ENCODE results near the gene P3H1.
"Not testable (repeated sequence)": the region's sequence is repeated elsewhere in the genome, so short reads cannot be mapped to it uniquely, and the experiment has no call there.

P3H1 gene

DNA sequence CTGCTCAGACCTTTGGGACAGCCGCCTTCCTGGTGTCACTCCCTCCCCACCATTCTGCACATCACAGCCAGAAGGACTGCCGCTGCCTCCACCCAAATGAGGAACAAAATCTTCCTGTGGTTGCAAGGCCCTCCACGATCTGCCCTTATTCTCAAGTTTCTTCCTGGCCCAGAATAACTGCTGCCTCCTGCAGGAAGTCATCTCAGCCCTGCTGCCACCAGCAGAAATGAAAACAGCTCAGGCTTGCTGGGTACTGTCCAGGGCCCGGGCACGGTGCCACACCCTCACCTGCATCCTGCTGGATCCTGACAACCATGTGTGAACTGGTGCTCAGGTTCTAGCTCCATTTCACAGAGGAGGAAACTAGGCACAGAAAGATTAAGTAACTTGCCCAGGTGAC is 29.6 kb downstream of the P3H1 start:
- no peak for ATAC-seq (replicated peaks)
- H3K9me3 Mint-ChIP-seq: no peaks in the 10 kb centered on the region
- peaks cover 0 to 1% of the 10 kb centered on the region in 2 donors for H3K4me1 Mint-ChIP-seq (ENCODE audit: low read depth in 2 of 2)
- DNase-seq: no peak
- no peak overlapping the region for H3K27ac Mint-ChIP-seq
- no peaks in the 10 kb centered on the region for H3K27me3 Mint-ChIP-seq
- peaks cover 6% of the 10 kb centered on the region for H3K36me3 Mint-ChIP-seq (ENCODE audit: insufficient read depth)
- no peak overlapping the region for H3K4me3 Mint-ChIP-seq

DNA sequence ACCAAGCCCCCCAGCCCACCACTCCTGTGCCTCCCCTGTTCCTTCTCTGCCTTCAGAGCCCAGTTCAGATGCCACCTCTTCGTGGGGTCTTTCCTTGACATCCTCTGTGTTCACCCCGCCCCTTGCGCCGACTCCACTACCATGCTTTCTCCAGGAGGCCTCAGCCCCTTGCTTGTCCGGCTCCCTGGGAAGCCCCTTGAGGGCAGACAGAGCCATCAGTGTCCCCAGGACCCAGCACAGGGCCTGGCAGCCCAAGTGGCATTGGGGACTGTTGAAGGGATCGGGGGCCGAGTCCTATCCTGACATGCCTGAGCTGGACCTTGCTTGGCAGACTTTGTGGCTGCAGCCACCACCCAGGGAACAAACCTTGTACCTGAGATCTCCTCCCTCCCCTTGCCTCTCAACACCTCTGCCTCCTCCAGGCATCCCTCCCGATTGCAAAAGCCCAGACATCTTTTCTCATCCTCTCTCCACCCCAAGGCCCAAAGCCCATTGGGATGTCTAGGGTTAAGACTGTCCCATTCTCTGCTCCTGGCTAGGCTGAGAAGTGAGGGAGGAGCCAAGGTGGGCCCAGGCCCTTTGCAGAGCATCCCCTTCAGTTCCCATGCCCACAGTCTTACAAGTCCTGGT is 30.1 kb downstream of the P3H1 start:
- Mint-ChIP-seq H3K36me3 (ENCODE audit: insufficient read depth) (peaks cover 6% of the 10 kb centered on the region), H3K9me3 (no peaks in the 10 kb centered on the region), H3K27ac (no peak overlapping the region), H3K4me3 (no peak overlapping the region), H3K4me1 (ENCODE audit: low read depth in 2 of 2) (peaks cover 0 to 1% of the 10 kb centered on the region in 2 donors), H3K27me3 (no peaks in the 10 kb centered on the region)
- DNase-seq (no peak), ATAC-seq (replicated peaks) (no peak)

GRCh38 chr1:42736152-42736551 is 30.7 kb downstream of the P3H1 start:
- Mint-ChIP-seq H3K27ac (no peak overlapping the region), H3K36me3 (ENCODE audit: insufficient read depth) (peaks cover 6% of the 10 kb centered on the region)
- ATAC-seq (replicated peaks): no peak

DNA sequence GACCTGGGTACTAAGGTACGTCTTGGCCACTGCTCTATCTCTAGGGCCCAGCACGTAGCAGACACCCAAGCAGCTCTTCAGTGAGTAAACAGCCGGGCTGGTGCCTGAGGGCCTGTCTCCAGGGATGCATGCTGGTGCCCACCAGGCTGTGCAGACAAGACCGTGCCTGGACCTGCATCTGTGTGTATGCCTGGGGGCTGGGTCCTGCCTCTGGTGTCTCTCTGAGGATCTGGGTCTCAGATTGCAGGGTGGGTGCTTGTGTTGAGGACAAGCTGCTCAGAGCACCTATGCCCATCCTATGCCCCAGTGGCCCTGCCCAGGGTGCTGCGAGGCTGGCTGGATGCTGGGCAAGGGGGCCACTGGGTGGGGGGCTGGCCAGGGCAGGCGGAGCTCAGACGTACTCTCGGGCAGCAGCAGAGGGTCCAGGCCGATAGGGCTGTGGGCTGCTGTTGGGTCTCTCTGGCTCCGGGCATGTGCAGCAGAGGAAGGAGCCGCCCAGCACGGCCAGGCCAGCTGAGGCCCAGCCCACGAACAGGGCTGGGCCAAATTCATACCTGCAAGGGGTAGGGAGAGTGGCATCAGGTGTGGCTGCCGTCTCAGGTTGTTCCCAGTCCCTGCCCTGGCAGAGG is 31.2 kb downstream of the P3H1 start:
- Mint-ChIP-seq H3K27me3 (no peaks in the 10 kb centered on the region), H3K4me3 (no peak overlapping the region), H3K36me3 (ENCODE audit: insufficient read depth) (peaks cover 6% of the 10 kb centered on the region), H3K4me1 (ENCODE audit: low read depth in 2 of 2) (peaks cover 0 to 1% of the 10 kb centered on the region in 2 donors), H3K9me3 (no peaks in the 10 kb centered on the region), H3K27ac (no peak overlapping the region)
- DNase-seq (no peak), ATAC-seq (replicated peaks) (no peak)

More at GRCh38 chr1:42736152-42736551, 30.7 kb downstream of the P3H1 start:
- Mint-ChIP-seq H3K4me1 (ENCODE audit: low read depth in 2 of 2) (peaks cover 0 to 1% of the 10 kb centered on the region in 2 donors), H3K27me3 (no peaks in the 10 kb centered on the region), H3K9me3 (no peaks in the 10 kb centered on the region), H3K4me3 (no peak overlapping the region)
- DNase-seq: no peak

GRCh38 chr1:42735056-42735455 is 31.8 kb downstream of the P3H1 start:
- DNase-seq (no peak), ATAC-seq (replicated peaks) (no peak)
- peaks cover 6% of the 10 kb centered on the region for H3K36me3 Mint-ChIP-seq (ENCODE audit: insufficient read depth)
- no peaks in the 10 kb centered on the region for H3K27me3 Mint-ChIP-seq
- H3K4me1 Mint-ChIP-seq (ENCODE audit: low read depth in 2 of 2): peaks cover 0 to 1% of the 10 kb centered on the region in 2 donors
- no peak overlapping the region for H3K27ac Mint-ChIP-seq
- H3K9me3 Mint-ChIP-seq: no peaks in the 10 kb centered on the region
- no peak overlapping the region for H3K4me3 Mint-ChIP-seq

GRCh38 chr1:42734201-42735035 is 32.4 kb downstream of the P3H1 start:
- H3K9me3 Mint-ChIP-seq: no peaks in the 10 kb centered on the region
- H3K36me3 Mint-ChIP-seq (ENCODE audit: insufficient read depth): peaks cover 5% of the 10 kb centered on the region
- ATAC-seq (replicated peaks) (no peak), DNase-seq (no peak)
- no peak overlapping the region for H3K4me3 Mint-ChIP-seq
- H3K27me3 Mint-ChIP-seq: no peaks in the 10 kb centered on the region
- peaks cover 0 to 1% of the 10 kb centered on the region in 2 donors for H3K4me1 Mint-ChIP-seq (ENCODE audit: low read depth in 2 of 2)
- H3K27ac Mint-ChIP-seq: peak overlapping the region in 1 of 2 donors; percentile 57

DNA sequence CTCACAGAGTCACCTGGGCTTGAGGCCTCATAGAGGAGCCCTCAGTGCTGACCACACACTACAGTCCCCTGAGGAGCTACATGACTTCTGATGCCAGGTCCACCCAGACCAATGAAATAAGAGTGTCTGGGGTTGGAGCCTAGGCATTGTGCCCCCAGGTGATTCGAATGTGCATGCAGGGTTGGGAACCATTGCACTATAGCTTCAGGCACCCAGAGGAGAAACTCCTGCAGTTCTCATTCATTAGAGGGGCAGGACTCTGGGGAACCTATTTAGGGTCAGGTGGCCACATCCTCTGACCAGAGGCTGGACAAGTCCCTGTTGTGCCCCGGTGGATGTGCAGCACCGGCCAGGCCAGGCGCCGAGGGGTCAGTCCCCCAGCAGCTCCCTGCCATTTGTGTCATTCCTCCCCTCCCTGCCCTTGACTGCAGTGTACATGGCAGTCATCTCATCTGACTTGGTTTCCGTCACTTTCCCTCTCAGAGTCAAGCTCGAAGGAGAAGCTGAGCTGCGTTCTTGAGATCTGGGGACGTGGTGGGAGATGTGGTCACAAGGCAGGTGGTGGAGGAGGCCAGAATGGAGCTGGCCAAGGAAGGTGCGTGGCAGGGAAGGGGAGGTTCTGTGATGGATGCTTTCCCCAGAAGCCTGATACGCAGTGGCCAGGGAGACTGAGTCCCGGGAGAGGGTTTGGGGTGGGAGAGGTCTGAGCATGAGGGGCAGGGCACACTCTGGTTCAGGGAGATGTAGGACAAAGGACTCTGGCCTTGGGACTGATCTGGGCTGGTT is 33.2 kb downstream of the P3H1 start:
- Mint-ChIP-seq H3K4me3 (no peak overlapping the region), H3K27ac (peak overlapping the region in 1 of 2 donors; percentile 57), H3K9me3 (no peaks in the 10 kb centered on the region), H3K36me3 (ENCODE audit: insufficient read depth) (peaks cover under 1% of the 10 kb centered on the region), H3K27me3 (no peaks in the 10 kb centered on the region), H3K4me1 (ENCODE audit: low read depth in 2 of 2) (peaks cover 0 to 1% of the 10 kb centered on the region in 2 donors)
- DNase-seq (no peak), ATAC-seq (replicated peaks) (no peak)

GRCh38 chr1:42732126-42732680 is 34.6 kb downstream of the P3H1 start:
- peaks cover 0 to 1% of the 10 kb centered on the region in 2 donors for H3K4me1 Mint-ChIP-seq (ENCODE audit: low read depth in 2 of 2)
- ATAC-seq (replicated peaks) (no peak), DNase-seq (no peak)
- no peak overlapping the region for H3K27ac Mint-ChIP-seq
- no peak overlapping the region for H3K4me3 Mint-ChIP-seq
- H3K36me3 Mint-ChIP-seq (ENCODE audit: insufficient read depth): no peaks in the 10 kb centered on the region
- no peaks in the 10 kb centered on the region for H3K27me3 Mint-ChIP-seq
- H3K9me3 Mint-ChIP-seq: no peaks in the 10 kb centered on the region

DNA sequence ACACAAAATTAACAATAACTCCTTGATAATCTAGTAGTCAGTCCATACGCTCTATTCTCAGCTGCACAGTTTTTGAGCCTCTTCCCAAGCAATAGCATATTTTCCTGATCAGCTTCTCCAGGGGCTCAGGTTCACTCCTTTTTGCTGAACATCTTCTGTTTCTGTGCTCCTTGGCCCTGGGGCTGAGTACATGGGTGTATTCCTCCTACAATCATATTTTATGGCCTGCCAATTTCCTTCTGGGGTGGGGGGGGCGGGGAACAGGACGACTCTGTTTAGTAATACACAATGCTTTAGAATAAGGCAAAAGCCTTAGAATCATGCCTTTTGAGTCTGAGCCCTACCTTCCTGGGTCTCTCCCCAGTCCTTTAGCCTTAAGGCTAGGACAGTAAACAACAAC is 35.2 kb downstream of the P3H1 start:
- Mint-ChIP-seq H3K27ac (no peak overlapping the region), H3K27me3 (no peaks in the 10 kb centered on the region), H3K36me3 (ENCODE audit: insufficient read depth) (no peaks in the 10 kb centered on the region), H3K9me3 (no peaks in the 10 kb centered on the region), H3K4me3 (no peak overlapping the region), H3K4me1 (ENCODE audit: low read depth in 2 of 2) (no peaks in the 10 kb centered on the region)
- no peak for ATAC-seq (replicated peaks)
- no peak for DNase-seq

DNA sequence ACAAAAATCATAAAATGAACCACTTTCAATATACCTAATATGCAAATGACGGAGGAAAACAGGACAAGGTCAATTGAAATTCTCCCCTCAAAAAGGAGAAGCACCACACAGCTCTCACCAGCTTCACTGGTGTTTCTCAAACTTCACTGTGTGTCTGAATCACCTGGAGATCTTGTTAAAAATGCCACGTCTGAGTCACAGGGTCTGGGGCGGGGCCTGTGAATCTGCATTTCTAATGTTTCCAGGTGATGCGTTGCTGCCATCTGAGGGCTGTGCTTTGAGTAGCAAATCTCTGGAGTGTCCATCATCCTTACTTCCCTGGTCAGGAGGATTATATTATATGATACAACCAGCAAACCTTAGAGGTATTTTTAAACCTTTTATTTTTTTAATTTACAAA is 35.8 kb downstream of the P3H1 start:
- Mint-ChIP-seq H3K4me1 (ENCODE audit: low read depth in 2 of 2) (no peaks in the 10 kb centered on the region), H3K27ac (no peak overlapping the region), H3K27me3 (no peaks in the 10 kb centered on the region), H3K9me3 (no peaks in the 10 kb centered on the region), H3K36me3 (ENCODE audit: insufficient read depth) (peaks cover 3% of the 10 kb centered on the region), H3K4me3 (no peak overlapping the region)
- no peak for ATAC-seq (replicated peaks)
- DNase-seq: no peak

DNA sequence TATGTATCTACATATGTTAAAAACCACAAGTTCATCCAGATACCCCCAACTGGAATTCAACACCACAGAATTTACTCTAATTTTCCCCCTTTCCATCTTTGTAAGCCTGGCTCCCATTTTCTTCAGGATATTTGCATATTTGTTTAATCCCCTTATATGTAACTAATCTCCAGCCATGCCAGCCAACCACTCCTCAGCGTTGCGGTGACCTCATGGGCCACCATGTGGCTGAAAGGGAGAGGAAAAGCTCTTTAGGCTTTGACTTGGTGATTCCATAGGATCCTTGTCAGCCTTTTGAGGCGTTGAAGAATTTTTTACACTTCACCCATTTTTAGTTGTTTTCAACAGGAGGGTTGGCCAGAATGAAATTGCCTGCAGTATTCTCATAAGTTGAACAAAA is 36.8 kb downstream of the P3H1 start:
- Mint-ChIP-seq H3K27me3 (no peaks in the 10 kb centered on the region), H3K4me3 (no peak overlapping the region), H3K36me3 (ENCODE audit: insufficient read depth) (peaks cover 8% of the 10 kb centered on the region), H3K4me1 (ENCODE audit: low read depth in 2 of 2) (no peaks in the 10 kb centered on the region), H3K9me3 (no peaks in the 10 kb centered on the region), H3K27ac (no peak overlapping the region)
- no peak for DNase-seq
- no peak for ATAC-seq (replicated peaks)

GRCh38 chr1:42725820-42726219 is 41.0 kb downstream of the P3H1 start:
- ATAC-seq (replicated peaks); H3K27ac Mint-ChIP-seq; H3K27me3 Mint-ChIP-seq; H3K4me1 Mint-ChIP-seq (ENCODE audit: low read depth in 2 of 2); H3K4me3 Mint-ChIP-seq; DNase-seq; H3K9me3 Mint-ChIP-seq: not testable (repeated sequence)
- H3K36me3 Mint-ChIP-seq (ENCODE audit: insufficient read depth): peaks cover 11% of the 10 kb centered on the region

DNA sequence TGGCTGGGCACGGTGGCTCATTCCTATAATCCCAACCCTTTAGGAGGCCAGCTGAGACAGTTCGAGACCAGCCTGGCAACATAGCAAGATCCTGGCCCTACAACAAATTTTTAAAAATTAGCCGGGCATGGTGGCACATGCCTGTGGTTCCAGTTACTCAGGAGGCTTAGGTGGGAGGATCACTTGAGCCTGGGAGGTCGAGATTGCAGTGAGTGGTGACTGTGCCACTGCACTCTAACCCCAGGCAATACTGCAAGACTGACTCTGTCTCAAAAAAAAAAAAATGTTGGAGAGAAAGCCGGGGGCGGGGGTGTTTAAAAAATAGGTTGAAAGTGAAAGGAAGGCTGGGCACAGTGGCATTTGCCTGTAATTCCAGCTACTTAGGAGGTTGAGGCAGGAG is 43.3 kb downstream of the P3H1 start:
- no peak overlapping the region for H3K4me3 Mint-ChIP-seq
- ATAC-seq (replicated peaks) (no peak), DNase-seq (no peak)
- H3K36me3 Mint-ChIP-seq (ENCODE audit: insufficient read depth): peaks cover 17% of the 10 kb centered on the region
- H3K27me3 Mint-ChIP-seq: no peaks in the 10 kb centered on the region
- peak overlapping the region in 1 of 2 donors; percentile 46 for H3K27ac Mint-ChIP-seq
- H3K9me3 Mint-ChIP-seq: no peaks in the 10 kb centered on the region
- no peaks in the 10 kb centered on the region for H3K4me1 Mint-ChIP-seq (ENCODE audit: low read depth in 2 of 2)
